ENCODE results near the gene SEC22C. TPM values are rescaled to one million over a fixed set of nuclear protein-coding genes. Genes with fewer than 3 reads are reported as not detected.

The SEC22C gene
- total RNA-seq (2016; rRNA removed; fragmentation: Illumina TruSeq; extraction: Trizol) (38.4 and 40.0 TPM in 2 replicates), polyA plus RNA-seq (2011; rRNA removed) (20.0 and 21.9 TPM in 2 replicates), polyA minus RNA-seq (2011; rRNA and poly(A)+ RNA removed; ENCODE audit: low replicate concordance) (19.9 and 35.0 TPM in 2 replicates), Bru-seq, nascent RNA (percentile 66 among the genes with signal in this experiment), BruChase-seq, experiment 1, labeled RNA remaining after a 6-hour chase (percentile 79 among the genes with signal in this experiment), BruChase-seq, experiment 2, labeled RNA remaining after a 2-hour chase (percentile 71 among the genes with signal in this experiment)
- 25.9 and 36.4 TPM in 2 replicates for total RNA-seq (2016; cell fraction: cytosol; rRNA removed; fragmentation: Illumina TruSeq; extraction: Trizol; ENCODE audit: low read depth)
- total RNA-seq (2016; cell fraction: insoluble cytoplasmic fraction; rRNA removed; fragmentation: Illumina TruSeq; extraction: Trizol): 38.6 and 41.8 TPM in 2 replicates
- 45.6 and 58.9 TPM in 2 replicates for total RNA-seq (2016; cell fraction: membrane; rRNA removed; fragmentation: Illumina TruSeq; extraction: Trizol)
- 34.2 and 41.3 TPM in 2 replicates for total RNA-seq (2016; cell fraction: nucleus; rRNA removed; fragmentation: Illumina TruSeq; extraction: Trizol)
- polyA plus RNA-seq (2011; cell fraction: cytosol; rRNA removed): 12.9 and 17.6 TPM in 2 replicates
- 15.0 and 20.4 TPM in 2 replicates for polyA plus RNA-seq (2011; cell fraction: nucleus; rRNA removed)
- 17.6 and 18.1 TPM in 2 replicates for polyA plus RNA-seq (2012)
- 24.2 and 41.5 TPM in 2 replicates for polyA plus RNA-seq (2016; cell fraction: cytosol; fragmentation: Illumina TruSeq; extraction: Trizol; ENCODE audit: low read depth)
- polyA plus RNA-seq (2016; cell fraction: insoluble cytoplasmic fraction; fragmentation: Illumina TruSeq; extraction: Trizol; ENCODE audit: low read depth): 25.7 and 26.7 TPM in 2 replicates
- polyA plus RNA-seq (2016; cell fraction: membrane; fragmentation: Illumina TruSeq; extraction: Trizol; ENCODE audit: low read depth): 32.4 and 41.0 TPM in 2 replicates
- polyA plus RNA-seq (2016; cell fraction: nucleus; fragmentation: Illumina TruSeq; extraction: Trizol; ENCODE audit: insufficient read depth, low read depth): 43.5 and 53.7 TPM in 2 replicates
- polyA minus RNA-seq (2011; cell fraction: cytosol; rRNA and poly(A)+ RNA removed): 9.6 and 11.0 TPM in 2 replicates
- 18.0 and 21.8 TPM in 2 replicates for polyA minus RNA-seq (2011; cell fraction: nucleus; rRNA and poly(A)+ RNA removed)
- long read RNA-seq, experiment 1, full-length matches to known transcripts: 7 of 18 reads
- long read RNA-seq, experiment 1, partial matches to known transcripts: 0 of 18 reads
- long read RNA-seq, experiment 1, other reads (novel, unspliced or antisense): 11 of 18 reads
- long read RNA-seq, experiment 2, transcript SEC22C-202 (7 exons, 1,608 nt): major isoform, 6 of 26 reads
- long read RNA-seq, experiment 2, partial matches to known transcripts: 0 of 26 reads
- long read RNA-seq, experiment 2, other reads (novel, unspliced or antisense): 18 of 26 reads

- Histone ChIP-seq H3K4me1 (ENCODE audit: insufficient read depth, low read length) (peaks cover 33% of the 10 kb centered on the region), H3K4me3 (replicated peaks in 1 of 3; ENCODE audit: insufficient read depth in 1 of 3, low read depth in 2 of 3, low read length in 3 of 3) (peak within 1 kb of the TSS; percentile 82 to 97 (median 93)), H3K27ac (ENCODE audit: extremely low read length, insufficient read depth, low read length) (peak within 1 kb of the TSS; percentile 74), H4K20me1 (ENCODE audit: insufficient read depth, low read length) (no peaks in the 10 kb centered on the region), H3K9ac (ENCODE audit: insufficient read depth, low read depth, low read length) (peak within 1 kb of the TSS; percentile 89), H3K4me2 (ENCODE audit: low read depth, low read length) (peak within 1 kb of the TSS; percentile 92), H3K9me3 (ENCODE audit: low read length) (no peaks in the 10 kb centered on the region), H3K27me3 (ENCODE audit: control insufficient read depth in 1 of 2, insufficient read depth in 2 of 2, low read length in 2 of 2) (no peaks in the 10 kb centered on the region), H2AFZ (ENCODE audit: low read length) (peak within 1 kb of the TSS; percentile 39), H3K36me3 (replicated peaks in 1 of 2; ENCODE audit: control insufficient read depth in 1 of 2, insufficient read depth in 2 of 2, low read length in 2 of 2) (no peaks in the 10 kb centered on the region), H3K79me2 (ENCODE audit: insufficient read depth, low read length) (peaks cover 31% of the 10 kb centered on the region)
- intact Hi-C loops (cut with micrococcal nuclease; ENCODE audit: unreplicated experiment) (loop anchor here (1.0 kb wide), 1 partner anchor 8 kb away; the partner anchor contains the start of gene SS18L2), in situ Hi-C loops (cut with HindIII; ENCODE audit: extremely low pct_ligation_motif_present, low pct_unique_long_range_greater_than_20kb) (no loop called here)
- ChIA-PET CTCF (ENCODE audit: low intra/inter-chr PET ratio, low total read pairs) (no interaction called here), POLR2A (interaction anchor here (1.3 to 3.2 kb wide), 5 partner anchors 9 to 218 kb away, joined by 5 to 39 read pairs (median 7); partner anchors contain the start of genes NKTR and SS18L2)
- DNase-seq (ENCODE audit: low spot score): peak; percentile 87
- BruUV-seq (replicated peaks): no TSS peak
- WGBS (ENCODE audit: low lambda C conversion rate): 0% methylated on average over 21 of the region's 77 CpGs
- peak; percentile 96 for ATAC-seq
- peak; percentile 56 for FAIRE-seq
- TF ChIP-seq GABPA (IDR thresholded peaks at IDR 0.05; ENCODE audit: low read depth, low read length): no peak
- TF ChIP-seq GABPA (CRISPR knock-in tag; IDR thresholded peaks at IDR 0.05; ENCODE audit: low read depth): no peak
- TF ChIP-seq PRMT3 (CRISPR knock-in tag; IDR thresholded peaks at IDR 0.05; ENCODE audit: borderline replicate concordance, low read depth): 0 out of 2 replicates have a peak, but pooled peaks have one; percentile 52
- TF ChIP-seq ZBTB44 (CRISPR knock-in tag; IDR thresholded peaks at IDR 0.05): no peak
- no peak for TF ChIP-seq ZNF235 (CRISPR knock-in tag; IDR thresholded peaks at IDR 0.05; ENCODE audit: borderline replicate concordance)
- TF ChIP-seq DMAP1 (CRISPR knock-in tag; IDR thresholded peaks at IDR 0.05): peak; percentile 82
- no peak for TF ChIP-seq U2AF1 (optimal IDR thresholded peaks at IDR 0.05; ENCODE audit: low read depth, low read length)
- peak; percentile 80 for TF ChIP-seq RFX3 (CRISPR knock-in tag; IDR thresholded peaks at IDR 0.05)
- TF ChIP-seq ZNF782 (CRISPR knock-in tag; IDR thresholded peaks at IDR 0.05; ENCODE audit: borderline replicate concordance): no peak; the same call in 1 of the 2 replicates
- peak; percentile 77; the same call in 1 of the 2 replicates for TF ChIP-seq IRF2 (CRISPR knock-in tag; IDR thresholded peaks at IDR 0.05)
Measured at GRCh38 chr3:42581709-42582473, at the start of gene SEC22C. Gene SEC22C, minus strand, starts transcription at chr3:42581967. Its CDS starts 12,921 bp downstream, at chr3:42569046.

All from HepG2 (cell line).